WTC11 (cell line): ENCODE results near the gene CARHSP1. TPM values are rescaled to one million over a fixed set of nuclear protein-coding genes. Genes with fewer than 3 reads are reported as not detected.

Experiments used
- ATAC-seq: fragments of 200-7000 bp; cut with Tn5 transposase; 2 replicates; pipeline ENCODE4 v1.10.0; 2021; ENCODE audit warnings: mild to moderate bottlenecking, moderate library complexity
- CTCF ChIA-PET: fragments of 300-600 bp; sonication (Branson Sonifier 250); formaldehyde crosslinking; loops from one replicate; lab custom pipeline; 2021; ENCODE audit warnings: antibody characterized with exemption; lab: Charles Lee
- POLR2A ChIA-PET: fragments of 350-600 bp; sonication (Branson Sonifier 250); formaldehyde crosslinking; loops from one replicate; lab custom pipeline; 2021; ENCODE audit warnings: antibody characterized with exemption; lab: Charles Lee
- DNase-seq: peaks from one replicate; pipeline ENCODE4 v3.0.0; 2021; ENCODE audit warnings: low spot score
- H3K27ac Mint-ChIP-seq: 2 replicates; pipeline ENCODE4 v1.8.0; 2021; ENCODE audit warnings: mixed read lengths
- H3K27me3 Mint-ChIP-seq: 2 replicates; pipeline ENCODE4 v1.8.0; 2021; ENCODE audit warnings: low read depth, mild to moderate bottlenecking, moderate library complexity, mixed read lengths
- H3K36me3 Mint-ChIP-seq: 2 replicates; pipeline ENCODE4 v1.8.0; 2021; ENCODE audit warnings: mixed read lengths
- H3K4me1 Mint-ChIP-seq: 2 replicates; pipeline ENCODE4 v1.8.0; 2022; ENCODE audit warnings: mixed read lengths
- H3K4me3 Mint-ChIP-seq: 2 replicates; pipeline ENCODE4 v1.8.0; 2021; ENCODE audit warnings: mild to moderate bottlenecking, moderate library complexity, mixed read lengths
- H3K9me3 Mint-ChIP-seq: 2 replicates; pipeline ENCODE4 v1.8.0; 2021; ENCODE audit warnings: mixed read lengths
- CREB1 ChIP-seq: sonication (generic); formaldehyde crosslinking; IDR thresholded peaks from 2 replicates; pipeline ENCODE4 v1.8.0; 2023; ENCODE audit warnings: mild to moderate bottlenecking, missing genetic modification reagents
- CREM ChIP-seq: sonication (generic); formaldehyde crosslinking; IDR thresholded peaks from 2 replicates; pipeline ENCODE4 v1.8.1; 2022; ENCODE audit warnings: mild to moderate bottlenecking, missing genetic modification reagents, moderate library complexity
- EMX1 ChIP-seq: fragments of 250-450 bp; sonication (Bioruptor Pico); IDR thresholded peaks from 2 replicates; pipeline ENCODE4 v1.8.0; 2021; ENCODE audit warnings: mild to moderate bottlenecking
- FOXK1 ChIP-seq: sonication (generic); formaldehyde crosslinking; IDR thresholded peaks from 2 replicates; pipeline ENCODE4 v1.8.0; 2022; ENCODE audit warnings: mild to moderate bottlenecking, moderate library complexity, missing genetic modification reagents
- FOXP1 ChIP-seq: sonication (generic); formaldehyde crosslinking; IDR thresholded peaks from 2 replicates; pipeline ENCODE4 v1.8.0; 2022; ENCODE audit warnings: missing genetic modification reagents, mild to moderate bottlenecking, moderate library complexity, borderline replicate concordance
- NR2C2 ChIP-seq: sonication (generic); formaldehyde crosslinking; IDR thresholded peaks from 2 replicates; pipeline ENCODE4 v1.8.0; 2022; ENCODE audit warnings: mild to moderate bottlenecking, missing genetic modification reagents
- RELA ChIP-seq: sonication (generic); formaldehyde crosslinking; IDR thresholded peaks from 2 replicates; pipeline ENCODE4 v1.8.1; 2022; ENCODE audit warnings: missing genetic modification reagents, mild to moderate bottlenecking, borderline replicate concordance
- SOX15 ChIP-seq: fragments of 250-450 bp; sonication (Bioruptor Pico); IDR thresholded peaks from 2 replicates; pipeline ENCODE4 v1.9.0; 2021; ENCODE audit warnings: mild to moderate bottlenecking
- TCF7 ChIP-seq: sonication (generic); formaldehyde crosslinking; IDR thresholded peaks from 2 replicates; pipeline ENCODE4 v1.8.0; 2022; ENCODE audit warnings: mild to moderate bottlenecking, low read depth, missing genetic modification reagents, moderate library complexity
- ZBTB21 ChIP-seq: sonication (generic); formaldehyde crosslinking; IDR thresholded peaks from 2 replicates; pipeline ENCODE4 v1.8.1; 2023; ENCODE audit warnings: mild to moderate bottlenecking, missing genetic modification reagents, borderline replicate concordance
- ZNF232 ChIP-seq: sonication (generic); formaldehyde crosslinking; IDR thresholded peaks from 2 replicates; pipeline ENCODE4 v1.8.0; 2022; ENCODE audit warnings: mild to moderate bottlenecking, missing genetic modification reagents
- ZNF671 ChIP-seq: fragments of 250-450 bp; sonication (Bioruptor Pico); IDR thresholded peaks from 2 replicates; pipeline ENCODE4 v1.8.0; 2021; ENCODE audit warnings: mild to moderate bottlenecking
- total RNA-seq: library from RNA; stranded (reverse); gene quantifications from 3 replicates; pipeline ENCODE4 v1.2.3, GENCODE V29; 2021
- TF ChIP-seq, protein P1 (sequence below): fragments of 250-450 bp; sonication (Bioruptor Pico); IDR thresholded peaks from 2 replicates; pipeline ENCODE4 v1.8.0; 2021; ENCODE audit warnings: mild to moderate bottlenecking
- TF ChIP-seq, protein P2 (sequence below): sonication (generic); formaldehyde crosslinking; IDR thresholded peaks from 2 replicates; pipeline ENCODE4 v1.8.0; 2022; ENCODE audit warnings: mild to moderate bottlenecking, missing genetic modification reagents
- TF ChIP-seq, protein P3 (sequence below): fragments of 250-450 bp; sonication (Bioruptor Pico); conservative IDR thresholded peaks from 2 replicates; pipeline ENCODE4 v1.9.0; 2021; ENCODE audit warnings: mild to moderate bottlenecking
- TF ChIP-seq, protein P4 (sequence below): sonication (generic); formaldehyde crosslinking; IDR thresholded peaks from 2 replicates; pipeline ENCODE4 v1.8.1; 2023; ENCODE audit warnings: mild to moderate bottlenecking, missing genetic modification reagents, moderate library complexity
- TF ChIP-seq, protein P5 (sequence below): fragments of 250-450 bp; sonication (Bioruptor Pico); IDR thresholded peaks from 2 replicates; pipeline ENCODE4 v2.1.2; 2022; ENCODE audit warnings: mild to moderate bottlenecking, moderate library complexity
- TF ChIP-seq, protein P6 (sequence below): sonication (generic); formaldehyde crosslinking; conservative IDR thresholded peaks from 2 replicates; pipeline ENCODE4 v1.8.1; 2023; ENCODE audit warnings: mild to moderate bottlenecking, low read depth, missing genetic modification reagents, moderate library complexity

The CARHSP1 gene
- total RNA-seq, 1 experiment from 2014 or later: 261 TPM

DNA sequence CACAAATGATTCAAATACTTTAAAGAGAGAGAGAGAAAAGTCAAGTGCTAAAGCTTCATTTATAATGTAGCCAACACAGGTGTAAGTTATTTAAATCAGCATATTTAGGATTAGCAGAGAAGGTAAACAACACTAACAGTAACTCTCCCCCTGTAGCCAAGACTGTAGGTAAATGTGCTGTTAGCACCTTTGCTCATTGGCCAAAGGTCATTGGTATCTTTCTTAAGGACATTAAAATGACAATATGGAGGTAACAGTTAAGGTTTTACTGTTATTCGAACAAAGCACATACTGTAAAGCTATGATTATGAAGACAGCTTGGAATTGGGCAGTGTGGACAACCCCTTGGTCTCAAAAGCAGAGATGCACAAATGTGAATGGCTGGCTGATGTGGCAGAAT lies 42.0 kb upstream of the CARHSP1 start (continued):
- TF ChIP-seq, protein P1, sequence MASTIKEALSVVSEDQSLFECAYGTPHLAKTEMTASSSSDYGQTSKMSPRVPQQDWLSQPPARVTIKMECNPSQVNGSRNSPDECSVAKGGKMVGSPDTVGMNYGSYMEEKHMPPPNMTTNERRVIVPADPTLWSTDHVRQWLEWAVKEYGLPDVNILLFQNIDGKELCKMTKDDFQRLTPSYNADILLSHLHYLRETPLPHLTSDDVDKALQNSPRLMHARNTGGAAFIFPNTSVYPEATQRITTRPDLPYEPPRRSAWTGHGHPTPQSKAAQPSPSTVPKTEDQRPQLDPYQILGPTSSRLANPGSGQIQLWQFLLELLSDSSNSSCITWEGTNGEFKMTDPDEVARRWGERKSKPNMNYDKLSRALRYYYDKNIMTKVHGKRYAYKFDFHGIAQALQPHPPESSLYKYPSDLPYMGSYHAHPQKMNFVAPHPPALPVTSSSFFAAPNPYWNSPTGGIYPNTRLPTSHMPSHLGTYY (CRISPR knock-in tag): no peak
- TF ChIP-seq NR2C2 (CRISPR knock-in tag) (no peak), ZNF671 (no peak), ZBTB21 (CRISPR knock-in tag) (no peak), CREB1 (CRISPR knock-in tag) (no peak), RELA (CRISPR knock-in tag) (no peak), ZNF232 (CRISPR knock-in tag) (no peak)
- TF ChIP-seq, protein P2, sequence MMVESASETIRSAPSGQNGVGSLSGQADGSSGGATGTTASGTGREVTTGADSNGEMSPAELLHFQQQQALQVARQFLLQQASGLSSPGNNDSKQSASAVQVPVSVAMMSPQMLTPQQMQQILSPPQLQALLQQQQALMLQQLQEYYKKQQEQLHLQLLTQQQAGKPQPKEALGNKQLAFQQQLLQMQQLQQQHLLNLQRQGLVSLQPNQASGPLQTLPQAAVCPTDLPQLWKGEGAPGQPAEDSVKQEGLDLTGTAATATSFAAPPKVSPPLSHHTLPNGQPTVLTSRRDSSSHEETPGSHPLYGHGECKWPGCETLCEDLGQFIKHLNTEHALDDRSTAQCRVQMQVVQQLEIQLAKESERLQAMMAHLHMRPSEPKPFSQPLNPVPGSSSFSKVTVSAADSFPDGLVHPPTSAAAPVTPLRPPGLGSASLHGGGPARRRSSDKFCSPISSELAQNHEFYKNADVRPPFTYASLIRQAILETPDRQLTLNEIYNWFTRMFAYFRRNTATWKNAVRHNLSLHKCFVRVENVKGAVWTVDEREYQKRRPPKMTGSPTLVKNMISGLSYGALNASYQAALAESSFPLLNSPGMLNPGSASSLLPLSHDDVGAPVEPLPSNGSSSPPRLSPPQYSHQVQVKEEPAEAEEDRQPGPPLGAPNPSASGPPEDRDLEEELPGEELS (CRISPR knock-in tag): no peak
- TF ChIP-seq, protein P3, sequence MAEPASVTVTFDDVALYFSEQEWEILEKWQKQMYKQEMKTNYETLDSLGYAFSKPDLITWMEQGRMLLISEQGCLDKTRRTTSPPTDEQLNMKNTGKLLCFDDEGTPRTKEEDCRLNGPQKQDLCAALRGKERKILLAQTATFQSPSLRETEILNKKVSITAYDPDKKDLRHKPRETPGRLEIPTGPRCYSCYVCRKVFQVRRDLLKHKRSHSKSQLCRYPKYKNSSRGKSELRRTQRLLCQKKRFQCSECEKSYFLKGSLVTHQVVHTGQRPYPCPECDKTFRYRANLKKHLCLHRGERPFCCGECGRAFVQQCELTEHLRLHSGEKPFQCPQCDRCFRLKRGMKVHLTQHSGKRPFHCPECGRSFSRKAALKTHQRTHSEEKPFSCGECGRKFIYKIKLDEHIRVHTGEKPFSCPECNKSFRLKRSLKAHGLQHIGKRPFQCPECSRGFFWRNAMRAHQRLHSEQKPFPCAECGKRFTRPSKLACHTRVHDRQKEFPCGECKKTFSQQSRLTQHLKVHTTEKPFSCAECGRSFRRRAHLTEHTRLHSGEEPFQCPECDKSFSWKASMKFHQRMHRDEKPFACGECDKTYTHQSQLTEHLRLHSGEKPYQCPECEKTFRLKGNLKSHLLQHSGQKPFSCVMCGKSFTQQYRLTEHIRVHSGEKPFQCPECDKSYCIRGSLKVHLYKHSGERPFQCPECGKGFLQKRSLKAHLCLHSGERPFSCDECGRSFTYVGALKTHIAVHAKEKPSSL (CRISPR knock-in tag): no peak

DNA sequence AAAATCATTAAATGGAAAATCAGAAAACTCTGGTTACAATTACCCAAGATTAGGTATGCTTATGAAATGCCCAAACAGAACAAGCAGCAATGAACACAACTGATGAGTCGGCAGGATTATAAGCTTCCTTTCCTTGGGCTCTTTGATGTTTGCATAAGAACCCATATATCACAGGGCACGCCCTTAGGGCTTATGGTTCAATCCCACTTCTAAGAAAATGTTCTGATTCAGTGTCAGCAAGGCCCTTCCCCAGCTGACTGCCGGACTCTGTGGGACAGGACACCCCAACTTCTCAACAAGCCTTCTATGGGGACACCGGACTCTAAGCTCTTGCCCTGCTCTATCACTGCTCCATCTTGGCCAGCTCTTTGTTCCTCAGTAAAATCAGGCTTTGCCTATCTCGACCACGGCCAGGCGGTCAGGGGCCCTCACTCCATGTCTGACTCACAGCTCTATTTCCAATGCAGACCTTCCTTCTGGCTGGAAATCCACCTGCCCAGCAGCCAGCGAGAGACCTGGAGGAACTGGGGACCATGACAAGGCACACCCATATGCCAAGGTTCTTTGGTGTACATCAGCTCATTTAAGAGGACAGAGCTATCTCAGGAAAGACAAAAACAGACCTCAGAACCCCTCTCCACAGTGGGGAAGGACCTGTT lies 40.1 kb upstream of the CARHSP1 start:
- ChIA-PET POLR2A (no interaction called here), CTCF (interaction anchor here (1.0 to 5.7 kb wide), 4 partner anchors 27 to 124 kb away, joined by 3 to 32 read pairs (median 6); no protein-coding TSS in a partner anchor)
- Mint-ChIP-seq H3K4me1 (peaks cover 26% of the 10 kb centered on the region), H3K27ac (peak overlapping the region; percentile 59; the same call in 1 of the 2 replicates), H3K9me3 (no peaks in the 10 kb centered on the region), H3K4me3 (no peak overlapping the region), H3K36me3 (peaks cover 80% of the 10 kb centered on the region), H3K27me3 (no peaks in the 10 kb centered on the region)
- DNase-seq (no peak), ATAC-seq (no peak)
- TF ChIP-seq, protein P4, sequence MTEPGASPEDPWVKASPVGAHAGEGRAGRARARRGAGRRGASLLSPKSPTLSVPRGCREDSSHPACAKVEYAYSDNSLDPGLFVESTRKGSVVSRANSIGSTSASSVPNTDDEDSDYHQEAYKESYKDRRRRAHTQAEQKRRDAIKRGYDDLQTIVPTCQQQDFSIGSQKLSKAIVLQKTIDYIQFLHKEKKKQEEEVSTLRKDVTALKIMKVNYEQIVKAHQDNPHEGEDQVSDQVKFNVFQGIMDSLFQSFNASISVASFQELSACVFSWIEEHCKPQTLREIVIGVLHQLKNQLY: no peak

DNA sequence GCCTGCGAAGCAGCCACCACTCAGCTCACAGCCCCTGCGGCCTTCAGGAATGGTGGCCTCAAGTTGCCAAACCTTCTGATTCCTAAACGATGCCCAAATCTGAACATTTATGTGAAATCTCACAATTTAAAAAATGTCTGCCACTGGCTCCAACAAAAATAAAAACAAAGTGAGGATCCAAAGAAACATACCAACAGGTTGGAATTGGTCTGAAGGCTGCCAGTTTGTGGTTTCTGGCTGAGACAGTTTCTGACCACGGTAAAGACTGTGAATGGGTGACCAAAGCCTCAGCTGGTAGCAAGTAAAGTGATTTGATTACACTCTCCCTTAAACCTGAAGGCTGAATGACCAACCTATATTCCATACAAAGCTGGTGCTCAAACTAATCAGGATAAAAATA lies 38.3 kb upstream of the CARHSP1 start:
- DNase-seq: no peak
- TF ChIP-seq CREM (CRISPR knock-in tag) (no peak), FOXP1 (CRISPR knock-in tag) (no peak), SOX15 (CRISPR knock-in tag) (no peak), TCF7 (CRISPR knock-in tag) (no peak), EMX1 (CRISPR knock-in tag) (no peak), FOXK1 (CRISPR knock-in tag) (no peak)
- TF ChIP-seq, protein P5, sequence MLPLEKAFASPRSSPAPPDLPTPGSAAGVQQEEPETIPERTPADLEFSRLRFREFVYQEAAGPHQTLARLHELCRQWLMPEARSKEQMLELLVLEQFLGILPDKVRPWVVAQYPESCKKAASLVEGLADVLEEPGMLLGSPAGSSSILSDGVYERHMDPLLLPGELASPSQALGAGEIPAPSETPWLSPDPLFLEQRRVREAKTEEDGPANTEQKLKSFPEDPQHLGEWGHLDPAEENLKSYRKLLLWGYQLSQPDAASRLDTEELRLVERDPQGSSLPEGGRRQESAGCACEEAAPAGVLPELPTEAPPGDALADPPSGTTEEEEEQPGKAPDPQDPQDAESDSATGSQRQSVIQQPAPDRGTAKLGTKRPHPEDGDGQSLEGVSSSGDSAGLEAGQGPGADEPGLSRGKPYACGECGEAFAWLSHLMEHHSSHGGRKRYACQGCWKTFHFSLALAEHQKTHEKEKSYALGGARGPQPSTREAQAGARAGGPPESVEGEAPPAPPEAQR (CRISPR knock-in tag): no peak
- TF ChIP-seq, protein P6, sequence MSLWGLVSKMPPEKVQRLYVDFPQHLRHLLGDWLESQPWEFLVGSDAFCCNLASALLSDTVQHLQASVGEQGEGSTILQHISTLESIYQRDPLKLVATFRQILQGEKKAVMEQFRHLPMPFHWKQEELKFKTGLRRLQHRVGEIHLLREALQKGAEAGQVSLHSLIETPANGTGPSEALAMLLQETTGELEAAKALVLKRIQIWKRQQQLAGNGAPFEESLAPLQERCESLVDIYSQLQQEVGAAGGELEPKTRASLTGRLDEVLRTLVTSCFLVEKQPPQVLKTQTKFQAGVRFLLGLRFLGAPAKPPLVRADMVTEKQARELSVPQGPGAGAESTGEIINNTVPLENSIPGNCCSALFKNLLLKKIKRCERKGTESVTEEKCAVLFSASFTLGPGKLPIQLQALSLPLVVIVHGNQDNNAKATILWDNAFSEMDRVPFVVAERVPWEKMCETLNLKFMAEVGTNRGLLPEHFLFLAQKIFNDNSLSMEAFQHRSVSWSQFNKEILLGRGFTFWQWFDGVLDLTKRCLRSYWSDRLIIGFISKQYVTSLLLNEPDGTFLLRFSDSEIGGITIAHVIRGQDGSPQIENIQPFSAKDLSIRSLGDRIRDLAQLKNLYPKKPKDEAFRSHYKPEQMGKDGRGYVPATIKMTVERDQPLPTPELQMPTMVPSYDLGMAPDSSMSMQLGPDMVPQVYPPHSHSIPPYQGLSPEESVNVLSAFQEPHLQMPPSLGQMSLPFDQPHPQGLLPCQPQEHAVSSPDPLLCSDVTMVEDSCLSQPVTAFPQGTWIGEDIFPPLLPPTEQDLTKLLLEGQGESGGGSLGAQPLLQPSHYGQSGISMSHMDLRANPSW (CRISPR knock-in tag): no peak
- TF ChIP-seq, all 79 proteins: peak for 0
- Mint-ChIP-seq H3K4me1 (peaks cover 20% of the 10 kb centered on the region), H3K27me3 (no peaks in the 10 kb centered on the region), H3K4me3 (no peak overlapping the region), H3K27ac (no peak overlapping the region), H3K9me3 (no peaks in the 10 kb centered on the region), H3K36me3 (peaks cover 82% of the 10 kb centered on the region)
- no peak for ATAC-seq
- ChIA-PET CTCF (interaction anchor here (0.5 to 3.1 kb wide), 4 partner anchors 29 to 126 kb away, joined by 3 to 24 read pairs (median 10); no protein-coding TSS in a partner anchor), POLR2A (no interaction called here)
